Measurements from ENCODE around the gene JAZF1. TPM values are rescaled to one million over a fixed set of nuclear protein-coding genes. Genes with fewer than 3 reads are reported as not detected.
A peak's percentile ranks its signal among the peaks of the same experiment; 100 is the strongest.

JAZF1 gene
- total RNA-seq, 1 donor from 2014 or later, result 6.4 TPM

DNA sequence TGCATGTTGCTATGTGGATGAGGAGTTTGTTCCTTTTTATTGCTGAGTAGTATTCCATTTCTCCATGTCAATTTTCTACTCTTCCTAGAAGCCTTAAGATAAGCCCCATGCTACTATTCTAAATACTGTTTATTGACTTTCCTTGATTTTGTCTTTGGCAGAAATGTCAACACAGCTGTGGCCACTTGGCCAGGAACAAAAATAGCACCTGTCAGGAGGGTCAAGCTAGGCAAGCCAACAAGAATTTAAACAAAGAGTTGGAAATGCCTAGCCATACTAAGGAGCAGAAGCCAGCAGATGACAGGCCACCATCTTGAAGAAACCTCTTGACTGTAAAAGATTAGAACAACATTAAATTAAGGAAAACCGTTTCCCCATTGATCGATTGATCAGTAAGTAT is 34.7 kb downstream of the JAZF1 start:
- no peak overlapping the region for H3K27ac Mint-ChIP-seq
- peaks cover 53% of the 10 kb centered on the region for H3K4me1 Mint-ChIP-seq (ENCODE audit: low read depth)
- no peak for TF ChIP-seq CTCF (IDR thresholded peaks at IDR 0.05; ENCODE audit: unreplicated experiment)
- H3K27me3 Mint-ChIP-seq, result no peaks in the 10 kb centered on the region
- no peak for DNase-seq (ENCODE audit: low spot score, unreplicated experiment)
- H3K4me3 Mint-ChIP-seq (ENCODE audit: low read depth), result no peak overlapping the region
- H3K9me3 Mint-ChIP-seq (ENCODE audit: low read depth), result peaks cover 4% of the 10 kb centered on the region
- H3K36me3 Mint-ChIP-seq (ENCODE audit: insufficient read depth), result no peaks in the 10 kb centered on the region

GRCh38 chr7:28145090-28145626 is 35.4 kb downstream of the JAZF1 start:
- no peaks in the 10 kb centered on the region for H3K27me3 Mint-ChIP-seq
- no peak for TF ChIP-seq CTCF (IDR thresholded peaks at IDR 0.05; ENCODE audit: unreplicated experiment)
- no peak for DNase-seq (ENCODE audit: low spot score, unreplicated experiment)
- H3K4me1 Mint-ChIP-seq (ENCODE audit: low read depth), result peaks cover 48% of the 10 kb centered on the region
- H3K27ac Mint-ChIP-seq, result no peak overlapping the region
- no peak overlapping the region for H3K4me3 Mint-ChIP-seq (ENCODE audit: low read depth)
- H3K9me3 Mint-ChIP-seq (ENCODE audit: low read depth), result peaks cover 4% of the 10 kb centered on the region
- no peaks in the 10 kb centered on the region for H3K36me3 Mint-ChIP-seq (ENCODE audit: insufficient read depth)

- peak overlapping the region; percentile 20 for H3K4me3 Mint-ChIP-seq (ENCODE audit: low read depth)
- H3K4me1 Mint-ChIP-seq (ENCODE audit: low read depth), result peaks cover 39% of the 10 kb centered on the region
- H3K27ac Mint-ChIP-seq, result peak overlapping the region; percentile 68
- H3K27me3 Mint-ChIP-seq, result no peaks in the 10 kb centered on the region
- peaks cover 4% of the 10 kb centered on the region for H3K9me3 Mint-ChIP-seq (ENCODE audit: low read depth)
- TF ChIP-seq CTCF (IDR thresholded peaks at IDR 0.05; ENCODE audit: unreplicated experiment), result peak; percentile 31
- no peak for DNase-seq (ENCODE audit: low spot score, unreplicated experiment)
- H3K36me3 Mint-ChIP-seq (ENCODE audit: insufficient read depth), result no peaks in the 10 kb centered on the region
Observed at GRCh38 chr7:28144266-28144665, 36.3 kb downstream of the JAZF1 start.

GRCh38 chr7:28142650-28143049 is 37.9 kb downstream of the JAZF1 start:
- H3K9me3 Mint-ChIP-seq (ENCODE audit: low read depth), result peaks cover 4% of the 10 kb centered on the region
- no peak overlapping the region for H3K4me3 Mint-ChIP-seq (ENCODE audit: low read depth)
- no peak for TF ChIP-seq CTCF (IDR thresholded peaks at IDR 0.05; ENCODE audit: unreplicated experiment)
- H3K36me3 Mint-ChIP-seq (ENCODE audit: insufficient read depth), result no peaks in the 10 kb centered on the region
- H3K27me3 Mint-ChIP-seq, result no peaks in the 10 kb centered on the region
- H3K4me1 Mint-ChIP-seq (ENCODE audit: low read depth), result peaks cover 24% of the 10 kb centered on the region
- DNase-seq (ENCODE audit: low spot score, unreplicated experiment), result no peak
- H3K27ac Mint-ChIP-seq, result no peak overlapping the region

GRCh38 chr7:28140979-28141378 is 39.6 kb downstream of the JAZF1 start:
- no peaks in the 10 kb centered on the region for H3K36me3 Mint-ChIP-seq (ENCODE audit: insufficient read depth)
- H3K27me3 Mint-ChIP-seq, result no peaks in the 10 kb centered on the region

More at GRCh38 chr7:28140979-28141378, 39.6 kb downstream of the JAZF1 start:
- no peak overlapping the region for H3K4me3 Mint-ChIP-seq (ENCODE audit: low read depth)
- no peak overlapping the region for H3K27ac Mint-ChIP-seq
- no peak for TF ChIP-seq CTCF (IDR thresholded peaks at IDR 0.05; ENCODE audit: unreplicated experiment)
- peaks cover 4% of the 10 kb centered on the region for H3K9me3 Mint-ChIP-seq (ENCODE audit: low read depth)
- DNase-seq (ENCODE audit: low spot score, unreplicated experiment), result no peak
- H3K4me1 Mint-ChIP-seq (ENCODE audit: low read depth), result peaks cover 23% of the 10 kb centered on the region

Data from progenitor cell of endocrine pancreas (in vitro differentiated cells).